Type B pancreatic cell (in vitro differentiated cells): ENCODE measurements around the gene HSD17B8. TPM values are rescaled to one million over a fixed set of nuclear protein-coding genes. Genes with fewer than 3 reads are reported as not detected.
A peak's percentile ranks its signal among the peaks of the same experiment; 100 is the strongest.

Experiments
- DNase-seq: peaks from one replicate; pipeline ENCODE4 v3.0.0; 2021; ENCODE audit warnings: mixed read lengths; ENCODE audit not compliant: unreplicated experiment; ENCODE audit errors: extremely low spot score
- H3K27ac Mint-ChIP-seq: 2 replicates; pipeline ENCODE4 v1.8.0; 2021; ENCODE audit warnings: mild to moderate bottlenecking, mixed read lengths
- H3K27me3 Mint-ChIP-seq: 2 replicates; pipeline ENCODE4 v1.8.0; 2021; ENCODE audit warnings: mixed read lengths
- H3K36me3 Mint-ChIP-seq: 2 replicates; pipeline ENCODE4 v1.8.0; 2021; ENCODE audit warnings: mixed read lengths
- H3K4me1 Mint-ChIP-seq: one replicate; pipeline ENCODE4 v1.8.0; 2021; ENCODE audit warnings: mixed read lengths; ENCODE audit not compliant: unreplicated experiment
- H3K4me3 Mint-ChIP-seq: 2 replicates; pipeline ENCODE4 v1.8.0; 2021; ENCODE audit warnings: mild to moderate bottlenecking, mixed read lengths
- H3K9me3 Mint-ChIP-seq: 2 replicates; pipeline ENCODE4 v1.8.0; 2021; ENCODE audit warnings: mixed read lengths
- total RNA-seq: library from RNA; stranded (reverse); gene quantifications from 2 replicates; pipeline ENCODE4 v1.2.1, GENCODE V29; 2021; ENCODE audit warnings: low replicate concordance
- TF ChIP-seq, protein P1 (sequence below): fragments of 200-600 bp; sonication (generic); conservative IDR thresholded peaks from 2 replicates; pipeline ENCODE4 v1.5.0; 2021; ENCODE audit warnings: antibody characterized with exemption, mild to moderate bottlenecking

The HSD17B8 gene
- total RNA-seq, 1 donor from 2014 or later, result 15.7 TPM

- Mint-ChIP-seq H3K9me3 (no peaks in the 10 kb centered on the region), H3K4me3 (peak overlapping the region; percentile 95), H3K27ac (peak overlapping the region; percentile 96), H3K4me1 (peaks cover 28% of the 10 kb centered on the region), H3K36me3 (peaks cover 16% of the 10 kb centered on the region), H3K27me3 (peaks cover 8% of the 10 kb centered on the region)
- peak; percentile 95 for DNase-seq
- TF ChIP-seq, protein P1, sequence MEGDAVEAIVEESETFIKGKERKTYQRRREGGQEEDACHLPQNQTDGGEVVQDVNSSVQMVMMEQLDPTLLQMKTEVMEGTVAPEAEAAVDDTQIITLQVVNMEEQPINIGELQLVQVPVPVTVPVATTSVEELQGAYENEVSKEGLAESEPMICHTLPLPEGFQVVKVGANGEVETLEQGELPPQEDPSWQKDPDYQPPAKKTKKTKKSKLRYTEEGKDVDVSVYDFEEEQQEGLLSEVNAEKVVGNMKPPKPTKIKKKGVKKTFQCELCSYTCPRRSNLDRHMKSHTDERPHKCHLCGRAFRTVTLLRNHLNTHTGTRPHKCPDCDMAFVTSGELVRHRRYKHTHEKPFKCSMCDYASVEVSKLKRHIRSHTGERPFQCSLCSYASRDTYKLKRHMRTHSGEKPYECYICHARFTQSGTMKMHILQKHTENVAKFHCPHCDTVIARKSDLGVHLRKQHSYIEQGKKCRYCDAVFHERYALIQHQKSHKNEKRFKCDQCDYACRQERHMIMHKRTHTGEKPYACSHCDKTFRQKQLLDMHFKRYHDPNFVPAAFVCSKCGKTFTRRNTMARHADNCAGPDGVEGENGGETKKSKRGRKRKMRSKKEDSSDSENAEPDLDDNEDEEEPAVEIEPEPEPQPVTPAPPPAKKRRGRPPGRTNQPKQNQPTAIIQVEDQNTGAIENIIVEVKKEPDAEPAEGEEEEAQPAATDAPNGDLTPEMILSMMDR, result no peak
Measured at GRCh38 chr6:33248932-33249731, 44.7 kb downstream of the HSD17B8 start.

GRCh38 chr6:33249732-33250630 lies 45.5 kb downstream of the HSD17B8 start:
- no peak for DNase-seq
- H3K9me3 Mint-ChIP-seq, result no peaks in the 10 kb centered on the region
- peaks cover 28% of the 10 kb centered on the region for H3K4me1 Mint-ChIP-seq
- H3K4me3 Mint-ChIP-seq, result peak overlapping the region; percentile 95
- H3K27me3 Mint-ChIP-seq, result peaks cover 8% of the 10 kb centered on the region
- peak overlapping the region; percentile 96 for H3K27ac Mint-ChIP-seq
- peaks cover 16% of the 10 kb centered on the region for H3K36me3 Mint-ChIP-seq
- TF ChIP-seq, protein P1, result no peak

DNA sequence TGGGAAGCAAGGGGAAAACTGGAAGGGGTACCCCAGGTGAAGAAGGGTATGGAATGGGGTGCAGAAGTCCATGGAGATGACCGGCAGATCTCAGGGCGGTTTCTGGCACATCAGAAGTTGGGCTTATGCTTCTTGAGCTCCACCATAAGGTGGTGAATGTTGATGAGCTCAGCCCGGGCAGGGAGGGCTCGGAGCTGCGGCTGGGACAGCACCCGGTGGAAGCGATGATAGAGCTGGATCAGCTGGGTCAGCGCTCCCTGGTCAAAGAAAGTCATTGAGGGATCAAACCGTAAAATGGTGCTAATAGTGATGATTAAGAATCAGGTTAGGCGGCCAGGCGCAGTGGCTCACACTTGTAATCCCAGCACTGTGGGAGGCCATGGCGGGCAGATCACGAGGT lies 46.3 kb downstream of the HSD17B8 start:
- no peak overlapping the region for H3K4me3 Mint-ChIP-seq
- no peaks in the 10 kb centered on the region for H3K9me3 Mint-ChIP-seq
- no peak for DNase-seq
- peaks cover 8% of the 10 kb centered on the region for H3K27me3 Mint-ChIP-seq
- peak overlapping the region; percentile 96 for H3K27ac Mint-ChIP-seq
- peaks cover 28% of the 10 kb centered on the region for H3K4me1 Mint-ChIP-seq
- TF ChIP-seq, protein P1, result no peak
- peaks cover 16% of the 10 kb centered on the region for H3K36me3 Mint-ChIP-seq

DNA sequence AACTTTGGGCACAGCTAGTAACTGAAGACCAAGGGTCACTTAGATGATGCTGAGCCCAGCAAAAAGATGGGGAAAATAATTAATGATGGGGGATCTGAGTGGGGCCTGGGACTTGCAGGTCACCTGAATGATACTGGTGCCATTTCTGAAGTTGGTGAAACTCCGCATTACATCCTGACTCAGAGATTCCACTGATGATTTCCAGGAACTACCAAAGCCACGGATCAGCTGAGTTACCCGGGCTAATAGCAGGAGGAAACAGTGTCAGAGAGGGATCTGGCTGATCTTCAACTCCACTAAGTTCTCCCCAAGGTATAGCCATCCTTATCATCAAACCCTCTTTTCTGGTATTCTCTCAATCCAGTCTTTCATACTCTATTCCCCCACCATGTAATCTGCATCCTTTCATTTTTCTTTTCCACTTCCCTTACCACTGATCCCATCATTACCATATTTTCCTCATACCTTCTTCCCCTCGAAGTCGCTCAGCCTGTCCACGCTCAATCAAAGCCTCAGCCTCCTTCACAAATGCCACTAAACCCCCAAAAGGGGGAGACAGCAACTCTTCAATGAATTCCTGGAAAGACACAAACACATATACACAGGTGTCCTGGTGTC lies 47.0 kb downstream of the HSD17B8 start:
- Mint-ChIP-seq H3K4me1 (peaks cover 28% of the 10 kb centered on the region), H3K27me3 (peaks cover 2% of the 10 kb centered on the region), H3K9me3 (no peaks in the 10 kb centered on the region), H3K36me3 (peaks cover 19% of the 10 kb centered on the region), H3K4me3 (peak overlapping the region; percentile 67), H3K27ac (peak overlapping the region; percentile 71)
- DNase-seq, result no peak
- TF ChIP-seq, protein P1, result no peak

DNA sequence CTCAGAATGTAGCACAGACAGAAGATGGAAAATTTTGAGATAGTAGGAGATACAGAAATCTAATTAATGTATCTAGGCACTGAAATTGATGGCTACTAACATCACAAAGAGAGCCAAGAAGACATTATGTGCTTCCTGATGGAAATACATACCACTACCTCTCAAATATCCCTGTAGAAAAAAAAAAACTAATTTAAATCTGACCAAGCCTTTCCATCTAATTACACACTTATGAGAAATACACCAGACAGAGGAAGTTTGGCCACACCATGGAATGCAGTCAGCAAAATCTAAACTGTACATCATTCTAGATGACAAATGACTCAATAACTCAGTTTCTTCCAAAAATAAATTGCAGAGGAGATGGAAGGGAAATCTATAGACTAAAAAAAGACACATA lies 48.3 kb downstream of the HSD17B8 start:
- H3K9me3 Mint-ChIP-seq, result no peaks in the 10 kb centered on the region
- peaks cover 28% of the 10 kb centered on the region for H3K4me1 Mint-ChIP-seq
- H3K4me3 Mint-ChIP-seq, result no peak overlapping the region
- no peak overlapping the region for H3K27ac Mint-ChIP-seq
- H3K27me3 Mint-ChIP-seq, result no peaks in the 10 kb centered on the region
- no peak for DNase-seq
- peaks cover 19% of the 10 kb centered on the region for H3K36me3 Mint-ChIP-seq
- TF ChIP-seq, protein P1, result no peak
